HG03039 (cell line): ENCODE measurements around the gene ARHGEF38.
A peak's percentile ranks its signal among the peaks of the same experiment; 100 is the strongest.
"Not testable (repeated sequence)": the region's sequence is repeated elsewhere in the genome, so short reads cannot be mapped to it uniquely, and the experiment has no call there.

ENCODE experiments used
- ATAC-seq: cut with Tn5 transposase; IDR thresholded peaks from one replicate; pipeline ENCODE4 v1.9.1; 2021; ENCODE audit warnings: mild to moderate bottlenecking, moderate library complexity; ENCODE audit not compliant: unreplicated experiment

ARHGEF38 gene

DNA sequence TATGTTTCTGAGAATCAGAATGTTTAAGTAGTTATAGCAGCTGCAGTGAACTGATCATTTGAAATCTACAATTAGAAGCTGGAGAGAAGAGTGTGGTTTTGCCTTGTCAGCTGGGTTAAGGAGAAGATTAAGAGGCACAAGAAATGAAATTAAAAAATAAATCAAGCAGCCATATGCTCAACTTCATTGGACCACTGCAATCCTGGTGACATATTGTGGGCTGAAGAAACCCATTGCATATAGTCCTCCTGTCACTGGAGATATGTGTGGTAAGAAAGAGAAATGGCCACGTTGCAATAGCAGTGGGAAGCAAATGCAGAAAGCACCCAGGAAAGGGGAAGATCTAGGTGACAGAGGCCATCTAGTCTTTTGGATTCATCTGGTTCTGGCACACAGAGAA lies 93.0 kb downstream of the ARHGEF38 start:
- ATAC-seq: no peak

DNA sequence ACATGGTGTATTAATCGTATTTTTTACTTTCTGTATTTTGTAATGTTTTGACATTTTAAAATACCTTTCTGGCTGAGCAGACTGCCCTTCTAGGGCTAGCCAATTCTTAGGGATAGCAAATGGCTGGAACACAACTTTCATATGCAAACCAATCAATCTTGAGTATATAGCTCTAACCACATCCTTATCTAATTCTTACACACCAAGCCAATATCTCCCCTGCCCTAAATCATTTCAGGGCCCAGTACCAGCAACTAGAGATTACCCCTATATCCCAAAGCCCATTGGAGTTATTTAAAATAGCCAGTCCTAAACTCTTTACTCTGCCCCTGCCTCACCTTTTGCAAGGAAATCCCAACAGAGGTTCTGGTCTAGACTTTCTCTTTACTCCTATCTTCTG lies 97.8 kb downstream of the ARHGEF38 start:
- ATAC-seq: no peak

DNA sequence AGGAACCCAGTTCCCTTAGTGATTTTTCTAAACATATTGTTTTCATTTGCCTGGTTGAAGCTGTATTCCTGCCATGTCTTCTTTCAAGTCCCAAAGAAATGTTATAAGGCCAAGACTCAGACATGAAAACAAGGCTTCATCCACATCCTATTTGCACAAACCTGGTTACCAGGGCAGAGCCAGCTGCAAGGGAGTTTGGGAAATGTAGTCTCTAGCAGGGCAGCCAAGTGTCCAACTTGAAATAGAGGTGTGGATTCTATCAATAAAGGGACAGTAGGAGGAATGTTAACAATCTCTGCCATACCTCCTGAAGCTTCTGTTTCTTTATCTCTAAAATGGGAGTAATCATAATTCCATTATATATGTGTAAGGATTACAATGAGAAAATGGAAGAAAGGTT lies 99.5 kb downstream of the ARHGEF38 start:
- ATAC-seq: no peak

DNA sequence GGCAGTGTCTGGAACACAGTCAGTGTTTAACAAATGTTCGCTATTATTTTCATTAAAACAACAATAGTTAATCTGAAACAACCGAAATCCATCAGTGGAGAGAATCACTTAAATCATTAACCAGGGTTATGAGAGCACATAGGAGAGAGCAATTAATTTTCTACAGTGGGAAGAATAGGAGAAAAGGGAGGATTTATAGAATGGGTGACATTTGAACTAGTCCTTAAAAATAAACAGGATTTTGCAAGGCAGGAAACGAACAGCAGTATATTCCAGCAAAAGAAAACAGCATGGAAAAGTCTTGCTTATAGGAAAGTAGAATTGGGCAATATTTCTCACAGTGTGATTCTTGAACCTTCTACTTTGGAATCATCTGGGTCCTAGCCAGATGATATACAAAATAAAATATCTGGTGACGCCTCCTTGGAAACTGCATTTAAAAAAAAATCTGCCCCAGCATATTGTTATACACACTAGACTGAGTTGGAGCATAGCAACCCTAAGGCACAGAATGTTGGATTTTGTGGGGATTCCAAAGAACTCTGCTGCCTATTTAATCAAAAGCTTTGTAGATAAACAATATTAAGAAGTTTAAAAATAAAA lies 100.0 kb downstream of the ARHGEF38 start:
- ATAC-seq: no peak

DNA sequence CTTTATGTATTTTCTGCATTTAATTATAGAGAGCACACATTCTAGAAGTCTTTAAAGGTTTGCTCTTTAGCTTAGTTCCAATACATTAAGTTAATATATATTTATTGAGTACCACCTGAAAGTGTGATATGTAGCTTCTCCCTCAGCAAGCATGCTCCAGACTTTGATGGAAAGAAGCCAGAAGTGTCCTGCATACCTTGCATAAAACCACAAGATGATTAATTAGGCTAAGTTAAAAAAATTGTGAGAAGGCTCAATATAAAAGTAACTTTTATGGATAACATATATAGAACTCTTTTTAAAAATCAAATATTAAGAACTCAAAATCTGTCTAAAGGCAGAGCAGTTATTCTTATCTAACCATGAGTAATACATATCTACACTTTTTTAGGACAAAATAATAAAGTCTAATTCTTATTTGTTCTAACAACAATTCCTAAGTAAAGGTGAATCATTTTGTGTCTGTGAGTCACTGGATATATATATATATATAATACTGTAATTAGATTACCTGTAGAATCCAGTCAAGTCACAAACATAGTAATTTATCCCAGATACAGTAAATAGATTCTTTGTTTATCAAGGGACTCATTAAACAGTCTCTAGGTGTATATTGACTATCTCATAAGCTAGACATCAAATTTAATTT lies 104.8 kb downstream of the ARHGEF38 start:
- ATAC-seq: no peak

DNA sequence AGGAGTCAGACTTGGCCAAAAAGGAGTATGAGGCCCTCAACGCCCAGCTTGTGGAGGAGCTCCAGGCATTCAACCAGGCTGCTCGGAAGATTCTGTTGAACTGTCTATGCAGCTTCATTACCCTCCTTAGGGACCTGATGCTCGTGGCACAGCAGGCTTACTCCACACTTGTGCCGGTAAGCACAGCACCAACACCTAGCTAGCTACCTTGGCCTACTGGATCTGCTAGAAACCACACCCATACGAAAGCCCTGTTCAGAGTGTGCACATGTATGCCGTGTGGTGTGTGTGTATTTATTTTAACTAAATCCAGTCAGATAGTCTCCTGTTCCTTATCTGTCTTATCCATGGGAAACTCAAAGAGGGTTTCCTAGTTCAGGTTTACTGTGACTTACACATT lies 106.8 kb downstream of the ARHGEF38 start:
- no peak for ATAC-seq

DNA sequence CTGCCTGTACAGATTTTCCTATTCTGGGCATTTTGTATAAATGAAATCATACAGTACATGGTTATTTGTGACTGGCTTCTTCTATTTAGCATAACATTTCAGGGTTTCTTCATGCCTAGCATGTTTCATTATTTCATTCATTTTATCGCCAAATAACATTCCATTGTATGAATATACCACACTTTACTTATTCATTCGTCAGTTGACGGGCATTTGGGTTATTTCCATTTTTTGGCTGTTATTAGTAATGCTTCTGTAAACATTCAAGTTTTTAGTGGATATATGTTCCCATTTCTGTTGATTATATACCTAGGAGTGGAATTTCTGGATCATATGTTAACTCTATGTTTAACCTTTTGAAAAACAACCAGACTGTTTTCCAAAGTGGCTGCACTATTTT lies 108.6 kb downstream of the ARHGEF38 start:
- no peak for ATAC-seq

DNA sequence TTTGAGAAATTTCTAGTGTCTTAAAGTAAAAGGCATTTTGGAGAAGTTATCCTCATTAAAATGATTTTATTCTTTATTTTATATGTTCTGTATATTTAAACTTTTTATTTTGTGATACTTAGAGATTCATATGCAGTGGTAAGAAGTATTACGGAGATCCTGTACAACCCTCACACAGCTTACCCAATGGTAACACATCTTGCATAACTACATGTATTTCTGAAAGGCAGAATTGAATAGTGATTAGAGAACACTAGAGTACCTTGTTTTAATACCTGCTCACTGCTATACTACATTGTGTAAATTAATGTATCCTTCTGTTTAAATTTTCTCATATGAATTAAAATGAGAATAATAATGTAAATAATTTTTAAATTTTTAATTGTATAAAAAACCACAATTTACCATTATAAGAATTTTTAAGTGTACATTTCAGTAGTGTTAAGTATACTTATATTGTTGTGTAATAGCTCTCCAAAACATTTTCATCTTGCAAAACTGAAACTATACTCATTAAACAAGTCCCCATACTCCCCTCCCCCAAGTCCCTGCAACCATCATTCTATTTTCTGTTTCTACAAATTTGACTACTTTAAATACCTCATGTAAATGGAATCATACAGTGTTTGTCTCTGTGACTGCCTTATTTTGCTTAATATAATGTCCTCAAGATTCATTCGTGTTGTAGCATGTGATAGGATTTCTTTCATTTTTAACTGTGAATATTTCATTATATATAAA lies 110.7 kb downstream of the ARHGEF38 start:
- no peak for ATAC-seq

DNA sequence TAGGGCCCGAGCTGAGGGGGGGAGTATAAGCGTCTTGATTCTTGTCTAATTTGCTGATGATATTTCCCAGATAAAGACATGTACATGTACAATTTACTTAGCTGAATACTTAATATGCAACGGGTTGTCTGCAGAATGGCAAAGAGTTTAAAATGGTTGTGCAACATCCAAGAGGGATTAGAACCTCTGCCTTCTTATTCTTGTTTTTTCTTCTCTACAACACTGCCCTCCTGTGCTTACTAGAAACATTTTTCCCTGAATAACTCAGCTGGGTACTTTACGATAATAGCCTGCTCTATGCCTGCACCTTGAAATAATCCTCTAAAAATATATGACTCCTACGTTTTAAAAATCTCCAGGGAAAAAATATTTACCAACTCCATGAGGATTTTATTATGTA lies 114.3 kb downstream of the ARHGEF38 start:
- no peak for ATAC-seq

DNA sequence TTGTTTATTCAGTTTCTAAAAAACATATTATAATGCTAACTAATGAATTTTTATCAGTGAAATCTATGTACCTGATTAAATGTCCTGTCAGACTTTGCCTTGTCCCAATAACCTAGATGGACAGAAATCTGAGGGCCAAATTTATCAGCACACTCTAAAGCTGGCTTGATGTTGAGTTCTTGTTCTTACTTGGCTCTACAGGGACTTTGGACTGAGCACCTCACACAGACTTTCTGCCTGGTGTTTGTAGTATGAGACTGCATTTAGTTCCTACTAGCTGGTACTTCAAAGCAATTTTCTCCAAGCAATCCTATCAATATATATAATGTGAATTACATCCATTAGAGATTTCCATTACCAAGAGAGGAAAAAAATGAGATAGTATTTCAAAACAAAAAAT lies 118.3 kb downstream of the ARHGEF38 start:
- ATAC-seq: no peak

DNA sequence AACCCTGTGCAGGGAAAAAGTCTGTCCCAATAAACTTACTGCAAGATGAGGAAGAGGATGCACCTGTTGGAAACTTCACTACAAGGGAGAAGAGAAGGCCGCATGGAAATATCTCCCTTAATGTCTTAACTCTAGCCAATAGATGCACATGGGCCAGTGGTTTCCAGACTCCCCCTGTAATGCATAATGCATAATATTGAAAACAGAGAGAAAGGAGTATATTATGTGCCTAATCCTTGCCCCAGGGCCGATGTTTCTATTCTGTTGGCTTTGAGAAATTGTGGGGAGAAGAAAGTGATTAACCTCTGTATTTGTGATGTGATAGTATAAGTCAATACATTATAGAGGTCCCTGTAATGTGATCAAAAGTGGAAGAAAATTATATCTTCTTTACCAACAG lies 118.9 kb downstream of the ARHGEF38 start:
- ATAC-seq: no peak

DNA sequence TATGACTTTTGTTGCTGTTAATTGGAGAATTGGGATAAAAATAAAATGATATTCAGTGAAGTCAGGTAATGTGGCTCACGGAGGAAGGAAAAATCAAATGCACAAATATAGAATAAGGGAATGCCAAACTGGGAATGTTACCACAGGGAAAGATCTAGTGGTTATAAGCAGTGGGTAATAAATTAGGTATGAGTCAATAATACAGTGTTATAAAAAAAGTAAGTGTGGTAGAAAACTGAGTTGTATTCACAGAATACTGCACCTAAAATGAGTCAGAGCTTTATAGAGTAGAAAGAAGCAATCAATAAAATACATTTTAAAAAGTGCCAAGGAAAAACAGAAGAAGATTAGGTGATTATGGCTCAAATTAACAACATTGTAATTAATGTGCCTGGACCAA lies 121.6 kb downstream of the ARHGEF38 start:
- no peak for ATAC-seq

DNA sequence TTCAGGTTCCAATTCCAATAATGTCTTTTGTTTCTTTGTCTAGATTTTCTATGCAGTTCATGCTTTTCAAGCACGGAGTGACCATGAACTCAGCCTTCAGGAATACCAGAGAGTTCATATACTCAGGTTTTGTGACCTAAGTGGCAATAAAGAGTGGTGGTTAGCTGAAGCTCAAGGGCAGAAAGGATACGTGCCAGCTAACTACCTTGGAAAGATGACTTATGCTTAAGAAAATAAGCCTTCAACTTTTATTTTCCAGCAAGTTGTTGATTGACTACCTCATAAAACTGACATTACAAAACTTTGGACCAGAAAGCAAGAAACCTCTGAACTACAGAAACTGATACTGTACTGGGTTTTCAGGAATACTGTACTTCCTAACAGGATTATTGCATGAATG lies 125.3 kb downstream of the ARHGEF38 start:
- no peak for ATAC-seq

DNA sequence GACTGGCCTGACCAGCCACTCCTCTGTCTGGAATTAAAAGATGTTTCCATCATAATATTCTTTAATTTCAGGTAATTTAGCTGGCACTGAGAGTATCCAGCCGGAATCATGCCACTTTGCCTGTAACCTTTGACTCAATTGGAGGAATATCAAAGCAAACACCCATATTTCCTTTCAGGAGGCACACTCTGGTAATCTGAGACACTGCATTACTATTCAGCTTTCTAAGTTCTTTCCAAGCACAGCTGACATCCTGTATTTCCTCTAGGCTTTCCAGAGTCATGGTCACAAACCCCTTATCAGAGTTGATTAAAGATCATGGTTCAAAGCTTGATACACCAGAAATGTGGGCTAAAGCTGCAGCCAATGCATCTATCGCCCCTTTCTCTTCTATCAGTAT lies 126.8 kb downstream of the ARHGEF38 start:
- no peak for ATAC-seq

DNA sequence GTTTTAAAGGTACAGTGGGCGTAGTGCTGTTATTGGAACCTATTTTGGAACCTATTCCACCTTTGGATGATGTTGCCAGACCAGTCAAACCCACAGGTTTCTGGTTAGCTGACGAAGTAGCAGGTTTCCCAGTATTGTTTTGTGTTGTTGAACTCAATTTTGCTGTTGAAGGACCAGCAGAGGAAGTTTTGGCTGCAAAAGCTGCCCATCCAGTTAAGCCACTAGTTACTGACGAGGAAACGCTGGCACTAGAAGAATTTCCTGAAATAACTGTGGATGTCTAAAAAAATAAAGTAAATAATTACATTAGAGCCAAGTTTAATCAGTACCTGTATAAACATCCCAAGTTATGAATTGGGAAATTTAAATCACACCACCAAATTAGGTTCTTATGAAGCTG lies 130.6 kb downstream of the ARHGEF38 start:
- ATAC-seq: no peak

DNA sequence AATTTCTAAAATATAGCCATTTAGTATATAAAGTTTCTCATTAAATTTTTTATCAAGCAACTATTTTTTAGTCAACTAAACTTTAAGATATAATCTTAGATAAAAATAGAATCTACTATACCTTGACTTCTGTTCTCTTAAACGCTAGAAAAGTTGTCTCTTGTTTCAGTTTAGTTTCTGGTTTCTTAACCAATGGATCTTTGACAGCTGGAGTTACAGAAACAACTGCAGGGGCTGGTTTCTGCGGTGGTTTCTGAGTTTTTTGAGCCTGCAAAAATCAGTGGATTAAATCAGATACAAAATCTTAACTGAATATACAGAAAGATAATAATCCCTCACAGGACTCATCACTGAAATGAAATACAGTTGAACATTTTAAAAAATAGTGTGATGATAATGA lies 134.2 kb downstream of the ARHGEF38 start:
- no peak for ATAC-seq

DNA sequence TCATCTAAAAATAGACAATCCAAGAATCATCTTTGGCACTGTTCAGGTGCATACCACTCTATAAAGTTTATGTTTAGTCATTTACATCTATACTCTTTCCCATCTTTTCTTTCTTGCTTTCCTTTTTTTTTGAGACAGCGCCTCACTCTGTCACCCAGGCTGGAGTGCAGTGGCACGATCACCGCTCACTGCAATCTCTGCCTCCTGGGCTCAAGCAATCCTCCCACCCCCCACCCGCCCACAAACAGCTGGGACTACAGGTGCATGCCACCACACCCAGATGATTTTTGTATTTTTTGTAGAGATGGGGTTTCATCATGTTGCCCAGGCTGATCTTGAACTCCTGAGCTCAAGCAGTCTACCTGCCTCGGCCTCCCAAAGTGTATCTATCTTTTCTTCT lies 142.4 kb downstream of the ARHGEF38 start:
- ATAC-seq: not testable (repeated sequence)

DNA sequence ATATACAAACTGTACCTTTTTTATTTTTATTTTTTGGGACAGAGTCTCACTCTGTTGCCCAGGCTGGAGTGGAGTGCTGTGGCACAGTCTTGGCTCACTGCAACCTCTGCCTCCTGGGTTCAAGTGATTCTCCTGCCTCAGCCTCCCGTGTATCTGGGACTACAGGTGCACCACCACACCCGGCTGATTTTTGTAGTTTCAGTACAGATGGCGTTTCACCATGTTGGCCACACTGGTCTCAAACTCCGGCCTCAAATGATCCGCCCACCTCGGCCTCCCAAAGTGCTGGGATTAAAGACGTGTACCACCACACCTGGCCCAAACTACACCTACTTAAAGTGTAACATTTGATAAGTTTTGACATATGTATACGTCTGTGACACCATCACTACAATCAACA lies 143.4 kb downstream of the ARHGEF38 start:
- not testable (repeated sequence) for ATAC-seq

DNA sequence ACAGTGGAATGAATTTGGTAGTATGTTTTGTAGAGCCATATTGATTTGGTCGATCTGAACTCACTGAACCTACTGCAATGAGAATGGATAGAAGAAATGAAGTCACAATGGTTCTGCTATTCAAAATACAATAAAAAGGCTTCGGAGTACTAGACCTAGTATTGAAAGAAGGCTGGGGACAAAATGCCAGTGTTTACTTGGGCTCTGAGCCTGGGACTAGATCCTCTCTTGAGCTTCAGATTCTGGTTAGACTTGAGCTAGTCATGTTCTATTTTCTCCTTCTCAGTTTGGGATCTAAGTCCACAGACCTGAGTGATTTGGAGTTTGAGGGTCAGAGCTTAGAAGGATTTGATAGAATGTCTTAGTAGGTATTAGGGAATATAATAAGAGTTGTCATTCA lies 146.2 kb downstream of the ARHGEF38 start:
- no peak for ATAC-seq

DNA sequence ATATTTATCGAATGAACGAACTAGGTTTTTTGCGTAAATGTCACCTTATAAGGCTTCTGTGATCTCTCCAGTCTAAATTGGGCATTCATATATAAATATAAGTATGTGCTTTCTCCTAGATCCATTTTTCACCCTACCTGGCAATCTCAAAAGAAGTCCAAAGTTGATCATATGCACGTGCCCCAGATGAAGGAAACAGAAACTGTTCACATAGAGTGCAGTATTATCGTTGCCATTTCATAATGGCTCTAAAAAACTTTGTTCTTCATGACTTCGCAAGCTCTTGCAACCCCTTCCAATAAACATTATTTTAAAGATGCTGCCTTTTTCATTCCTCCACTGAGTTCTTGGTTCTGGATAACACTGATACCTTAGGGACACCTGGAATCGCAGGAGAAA lies 155.4 kb downstream of the ARHGEF38 start:
- no peak for ATAC-seq

DNA sequence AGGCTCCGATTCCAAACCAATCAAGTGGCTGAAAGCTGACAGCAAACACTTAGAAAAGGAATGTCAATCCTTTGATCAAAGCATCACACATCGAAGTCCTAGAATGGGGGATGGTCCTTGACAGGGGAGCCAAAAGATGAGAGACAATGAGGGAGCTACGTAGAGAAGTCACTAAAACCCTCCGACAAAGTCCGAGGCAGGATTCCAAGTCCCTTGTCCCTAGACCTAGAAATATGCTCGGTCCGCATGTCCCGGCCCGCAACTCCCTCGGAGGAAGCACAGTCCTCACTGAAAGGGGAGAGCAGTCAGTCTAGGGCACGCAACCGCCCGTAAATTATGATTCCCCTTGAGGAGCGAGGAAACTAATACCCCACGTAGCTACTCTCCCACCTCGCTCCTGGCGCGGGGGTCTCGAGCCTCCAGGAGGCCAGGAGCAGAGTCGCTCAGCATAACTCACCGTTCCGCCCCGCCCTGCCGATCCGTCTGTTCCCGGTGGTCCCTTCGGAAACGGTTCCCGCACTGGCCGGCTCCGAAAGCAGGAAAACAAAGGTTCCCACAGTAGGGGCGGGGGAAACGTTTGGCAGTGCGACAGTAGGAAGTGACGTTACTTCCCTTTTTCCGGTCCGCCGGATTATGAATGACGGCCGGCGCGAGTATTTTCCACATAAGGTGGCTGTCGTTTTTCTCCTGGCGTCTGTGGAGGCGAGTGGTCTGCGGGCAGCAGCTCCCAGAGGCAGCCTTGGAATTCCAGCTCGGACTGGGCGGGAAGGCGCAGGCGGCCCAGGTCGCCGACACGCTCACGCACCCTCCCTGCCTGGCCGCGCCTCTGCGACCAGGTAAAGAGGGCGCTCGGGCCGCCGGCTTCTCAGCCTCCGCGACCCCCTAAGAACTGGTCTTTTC lies 156.0 kb downstream of the ARHGEF38 start, which contains the start of the genes GSTCD and INTS12:
TSS of gene GSTCD (plus strand) at position 604 of the 900 bp plus-strand sequence. CDS start 8,830 bp downstream, outside the sequence.
TSS of gene INTS12 (minus strand) at position 509 of the 900 bp plus-strand sequence. CDS start 8,684 bp downstream, outside the sequence.
- peak; percentile 86 for ATAC-seq
